ENCODE data around the gene SRSF4.

GRCh38 chr1:29200906-29201594, 19.4 kb upstream of the SRSF4 start:
- no peak for TF ChIP-seq POLR2A (IDR thresholded peaks at IDR 0.05; ENCODE audit: low read depth, low read length)
- TF ChIP-seq TAF1 (IDR thresholded peaks at IDR 0.05; ENCODE audit: borderline replicate concordance, low read depth, low read length): no peak

Data from GM12892 (cell line).